Mucosa of gallbladder (tissue), 1 donor: ENCODE data around the gene ALKBH2. TPM values are rescaled to one million over a fixed set of nuclear protein-coding genes. Genes with fewer than 3 reads are reported as not detected.

Source experiments
- DNase-seq: peaks from one replicate; pipeline ENCODE4 v3.0.0-alpha.2; 2020; ENCODE audit warnings: low spot score
- total RNA-seq: library from RNA; stranded (reverse); gene quantifications from one replicate; pipeline ENCODE4 v1.2.1, GENCODE V29; 2021
- donor health status: DM: no; HTN: no; CAD: no.

ALKBH2 gene
- total RNA-seq, 1 donor from 2014 or later = 8.3 TPM

DNA sequence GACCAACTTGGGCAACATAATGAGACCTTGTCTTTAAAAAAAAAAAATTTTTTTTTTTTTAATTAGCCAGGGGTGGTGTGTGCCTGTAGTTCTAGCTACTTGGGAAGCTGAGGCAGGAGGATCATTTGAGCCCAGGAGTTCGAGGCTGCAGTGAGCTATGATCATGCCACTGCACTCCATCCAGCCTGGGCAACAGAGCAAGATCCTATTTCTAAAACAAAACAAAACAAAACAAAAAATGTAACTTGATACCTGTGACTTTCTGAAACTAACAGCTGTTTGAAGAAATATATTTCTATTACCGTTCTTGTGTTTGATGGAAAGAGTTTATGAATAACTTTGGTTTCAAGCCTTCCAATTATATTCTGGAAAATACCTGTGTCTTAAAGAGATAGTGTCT, 21.4 kb upstream of the ALKBH2 start:
- DNase-seq = no peak

DNA sequence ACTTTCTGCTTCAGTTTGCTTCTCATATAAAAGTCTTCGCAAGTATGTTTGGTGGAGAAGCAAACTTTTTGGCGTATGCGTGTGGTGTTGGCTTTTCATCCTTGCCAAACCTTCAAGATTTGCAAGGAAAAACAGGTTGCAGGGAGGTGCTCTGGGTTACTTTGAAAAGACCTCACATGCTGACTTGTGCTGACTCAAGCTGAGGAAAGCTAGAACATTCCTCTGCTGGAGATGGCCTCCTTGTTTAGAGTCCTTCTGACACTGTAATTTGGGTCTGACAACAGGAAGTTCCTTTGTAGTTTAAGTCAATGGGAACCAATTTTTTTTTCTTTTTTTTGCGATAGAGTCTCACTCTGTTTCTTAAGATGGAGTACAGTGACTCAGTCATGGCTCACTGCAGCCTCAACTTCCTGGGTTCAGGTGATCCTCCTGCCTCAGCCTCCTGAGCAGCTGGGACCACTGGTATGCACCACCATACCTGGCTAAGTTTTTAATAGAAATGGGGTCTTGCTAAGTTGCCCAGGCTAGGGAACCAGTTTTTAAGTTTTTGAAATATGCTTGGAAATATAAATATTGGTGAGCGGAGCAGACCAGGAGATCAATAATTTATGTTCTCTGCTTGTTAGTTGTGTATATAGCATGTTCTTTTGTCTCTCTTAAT, 20.5 kb upstream of the ALKBH2 start:
- no peak for DNase-seq

DNA sequence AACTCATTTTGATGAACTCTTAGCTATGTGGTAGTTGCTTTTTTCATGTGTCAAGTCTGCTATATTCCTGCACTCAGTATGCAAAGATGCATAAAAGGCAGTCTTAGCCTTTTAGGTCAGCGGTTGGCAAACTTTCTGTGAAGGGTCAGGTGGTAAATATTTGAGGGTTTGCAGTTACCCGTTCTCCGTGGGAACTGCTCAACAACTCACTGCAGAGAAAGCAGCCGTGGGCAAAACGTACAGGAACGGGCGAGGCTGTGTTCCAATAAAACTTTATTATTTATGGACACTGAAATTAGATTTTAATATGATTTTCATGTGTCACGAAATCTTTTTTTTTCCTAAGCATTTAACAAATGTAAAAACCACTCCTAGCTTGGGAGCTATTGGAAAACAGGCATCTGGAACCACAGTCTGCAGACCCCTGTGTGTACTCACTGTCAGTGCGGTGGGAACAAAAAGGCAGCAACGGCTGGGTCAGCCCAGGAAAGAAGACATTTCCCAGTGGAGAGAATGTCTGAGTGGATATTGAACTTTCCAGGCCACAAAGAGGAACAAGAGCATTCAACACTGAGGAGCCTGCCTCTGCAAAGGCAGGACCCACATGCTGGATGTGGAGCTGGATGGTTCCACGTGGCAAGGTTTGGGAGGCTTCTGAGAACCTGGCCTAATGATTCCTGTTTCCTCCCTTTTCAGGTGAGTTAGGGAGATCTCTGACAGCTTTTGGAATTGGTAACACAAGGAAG, 19.6 kb upstream of the ALKBH2 start:
- DNase-seq = no peak

- peak; percentile 93 for DNase-seq
Observed at GRCh38 chr12:109110988-109111495, 17.8 kb upstream of the ALKBH2 start.

DNA sequence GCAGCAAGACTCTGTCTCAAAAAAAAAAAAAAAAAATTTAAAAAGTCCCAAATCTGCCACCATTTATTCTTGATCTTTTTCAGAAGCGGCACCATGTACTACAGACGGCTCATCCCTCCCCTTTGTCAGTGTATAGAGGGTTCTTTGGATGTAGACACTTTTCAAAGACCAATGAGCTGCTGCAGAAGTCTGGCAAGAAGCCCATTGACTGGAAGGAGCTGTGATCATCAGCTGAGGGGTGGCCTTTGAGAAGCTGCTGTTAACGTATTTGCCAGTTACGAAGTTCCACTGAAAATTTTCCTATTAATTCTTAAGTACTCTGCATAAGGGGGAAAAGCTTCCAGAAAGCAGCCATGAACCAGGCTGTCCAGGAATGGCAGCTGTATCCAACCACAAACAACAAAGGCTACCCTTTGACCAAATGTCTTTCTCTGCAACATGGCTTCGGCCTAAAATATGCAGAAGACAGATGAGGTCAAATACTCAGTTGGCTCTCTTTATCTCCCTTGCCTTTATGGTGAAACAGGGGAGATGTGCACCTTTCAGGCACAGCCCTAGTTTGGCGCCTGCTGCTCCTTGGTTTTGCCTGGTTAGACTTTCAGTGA, 16.6 kb upstream of the ALKBH2 start:
- no peak for DNase-seq

DNA sequence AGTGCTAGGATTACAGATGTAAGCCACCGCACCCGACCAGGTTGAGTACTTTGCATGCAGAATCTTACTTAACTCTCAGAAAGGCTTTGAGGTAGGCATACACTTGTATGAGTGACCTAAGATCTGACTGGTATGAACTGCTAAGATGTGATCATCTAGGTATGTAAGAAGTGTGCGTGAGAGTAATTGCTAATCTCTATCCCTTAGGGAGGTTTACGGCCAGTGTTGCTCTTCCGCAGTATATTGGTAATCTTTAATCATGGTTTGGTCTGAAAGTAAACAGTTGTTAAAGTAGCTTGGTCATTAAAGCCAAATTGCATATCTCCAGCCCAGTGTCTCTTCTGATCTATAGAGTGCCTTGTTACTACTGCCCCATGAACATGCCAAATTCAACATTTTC, 11.9 kb upstream of the ALKBH2 start:
- DNase-seq = no peak

GRCh38 chr12:109102491-109102890, 9.2 kb upstream of the ALKBH2 start:
- no peak for DNase-seq

DNA sequence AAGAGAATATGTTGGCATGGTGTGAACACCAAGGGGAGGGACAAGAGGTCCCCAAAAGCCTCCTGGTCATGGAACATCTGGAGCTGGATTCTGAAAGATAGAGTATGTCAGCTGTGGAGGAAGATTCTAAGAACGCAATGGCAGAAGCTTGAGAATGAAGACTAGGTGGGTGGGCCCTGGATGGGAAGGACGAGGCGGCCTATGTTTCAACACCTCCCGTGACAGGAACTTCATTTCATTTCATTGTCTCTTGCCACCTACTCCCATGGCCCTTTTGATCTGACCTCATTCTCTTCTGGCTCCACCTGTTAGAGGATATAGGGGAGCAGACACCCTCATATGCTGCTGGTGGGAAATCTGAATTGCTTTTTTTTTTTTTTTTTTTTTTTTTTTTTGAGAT, 7.5 kb upstream of the ALKBH2 start:
- DNase-seq = no peak

- no peak for DNase-seq
Observed at GRCh38 chr12:109099431-109100020, 6.3 kb upstream of the ALKBH2 start.

DNA sequence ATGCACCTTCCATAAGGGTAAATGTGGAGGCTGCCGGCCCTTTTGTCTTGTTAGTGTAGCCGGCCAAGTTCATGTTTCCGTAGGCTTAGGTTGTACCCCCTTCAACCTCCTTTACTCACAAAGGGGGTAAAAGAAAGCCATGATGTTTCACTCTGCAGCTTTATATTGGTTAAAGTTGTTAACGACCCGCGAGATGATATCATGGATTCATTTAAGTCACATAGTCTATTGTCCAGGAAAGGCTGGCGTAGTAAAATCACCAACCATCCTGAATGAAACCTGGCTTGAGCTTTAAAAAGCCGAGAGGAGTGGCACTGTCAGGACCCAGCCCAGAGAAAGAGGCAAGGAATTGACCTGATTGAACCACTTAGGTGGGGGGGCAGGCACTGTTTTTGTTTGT, 5.4 kb upstream of the ALKBH2 start:
- no peak for DNase-seq

DNA sequence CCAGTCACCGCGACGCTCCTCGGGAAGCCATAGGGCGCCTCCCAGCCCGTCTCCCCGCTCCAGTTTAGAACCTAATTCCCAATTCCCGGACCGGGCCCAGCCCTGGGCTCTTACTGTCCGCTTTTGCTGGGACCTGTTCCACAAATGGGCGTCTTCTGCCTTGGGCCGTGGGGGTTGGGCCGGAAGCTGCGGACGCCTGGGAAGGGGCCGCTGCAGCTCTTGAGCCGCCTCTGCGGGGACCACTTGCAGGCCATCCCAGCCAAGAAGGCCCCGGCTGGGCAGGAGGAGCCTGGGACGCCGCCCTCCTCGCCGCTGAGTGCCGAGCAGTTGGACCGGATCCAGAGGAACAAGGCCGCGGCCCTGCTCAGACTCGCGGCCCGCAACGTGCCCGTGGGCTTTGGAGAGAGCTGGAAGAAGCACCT, 4.9 kb upstream of the ALKBH2 start:
- no peak for DNase-seq

DNA sequence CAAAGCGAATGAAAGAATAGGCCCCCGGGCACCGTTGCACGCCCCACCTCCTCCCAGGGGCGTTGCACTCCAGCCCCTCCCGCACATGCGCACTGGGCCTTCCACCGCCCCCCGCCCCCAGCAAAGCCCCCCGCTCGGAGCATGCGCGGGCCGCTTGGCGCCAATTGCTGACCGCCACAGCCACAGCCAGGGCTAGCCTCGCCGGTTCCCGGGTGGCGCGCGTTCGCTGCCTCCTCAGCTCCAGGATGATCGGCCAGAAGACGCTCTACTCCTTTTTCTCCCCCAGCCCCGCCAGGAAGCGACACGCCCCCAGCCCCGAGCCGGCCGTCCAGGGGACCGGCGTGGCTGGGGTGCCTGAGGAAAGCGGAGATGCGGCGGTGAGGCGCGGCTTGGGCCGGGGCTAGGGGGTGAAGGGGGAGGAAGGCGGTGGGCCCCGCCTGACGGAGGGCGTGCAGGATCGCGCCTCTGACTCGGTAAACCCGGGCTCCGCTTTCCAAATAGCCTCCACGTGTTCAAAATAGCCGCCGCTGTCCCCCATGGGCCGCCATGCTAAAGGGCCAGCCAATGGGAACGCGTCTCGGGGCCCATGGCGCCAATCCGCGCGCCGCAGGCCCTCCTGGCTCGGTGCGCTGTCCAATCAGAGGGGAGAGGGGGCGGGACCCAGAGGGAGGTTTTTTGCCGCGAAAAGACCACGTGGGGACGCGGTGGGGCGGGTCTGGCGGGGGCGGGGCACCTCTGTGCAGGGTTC, 4.3 kb upstream of the ALKBH2 start, which contains the start of gene UNG:
UNG (plus strand) TSS at position 163 of the 748 bp plus-strand sequence; CDS start at position 246, 83 bp downstream.
- DNase-seq = peak; percentile 98

- no peak for DNase-seq
Observed at GRCh38 chr12:109097140-109097434, 3.8 kb upstream of the ALKBH2 start.

- DNase-seq = no peak
Observed at GRCh38 chr12:109092497-109093021, 713 bp downstream of the ALKBH2 start.

DNA sequence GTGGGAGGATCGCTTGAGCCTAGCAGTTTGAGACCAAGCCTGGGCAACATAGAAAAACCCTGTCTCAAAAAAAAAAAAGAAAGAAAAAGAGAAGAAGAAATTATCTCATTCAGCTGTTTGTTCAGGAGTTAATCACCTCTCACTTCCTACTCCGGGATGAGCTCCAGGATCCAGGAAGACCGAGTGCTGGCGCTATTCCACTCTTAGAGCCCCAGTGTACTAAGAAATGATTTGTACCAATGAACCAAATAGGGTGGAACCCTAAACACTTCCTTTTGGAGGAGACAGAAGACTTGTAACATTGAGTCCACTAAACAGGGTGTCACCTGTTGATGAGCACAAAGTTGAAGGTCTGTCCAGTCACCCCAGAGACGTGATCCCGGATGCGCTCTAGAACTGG, 3.6 kb downstream of the ALKBH2 start:
- DNase-seq = no peak

- DNase-seq = no peak
Observed at GRCh38 chr12:109088818-109089217, 4.5 kb downstream of the ALKBH2 start.

GRCh38 chr12:109087250-109087649, 6.0 kb downstream of the ALKBH2 start:
- DNase-seq = no peak

GRCh38 chr12:109085590-109085989, 7.7 kb downstream of the ALKBH2 start:
- DNase-seq = no peak

- DNase-seq = no peak
Observed at GRCh38 chr12:109084425-109084824, 8.8 kb downstream of the ALKBH2 start.

GRCh38 chr12:109082751-109083150, 10.5 kb downstream of the ALKBH2 start:
- DNase-seq = no peak

DNA sequence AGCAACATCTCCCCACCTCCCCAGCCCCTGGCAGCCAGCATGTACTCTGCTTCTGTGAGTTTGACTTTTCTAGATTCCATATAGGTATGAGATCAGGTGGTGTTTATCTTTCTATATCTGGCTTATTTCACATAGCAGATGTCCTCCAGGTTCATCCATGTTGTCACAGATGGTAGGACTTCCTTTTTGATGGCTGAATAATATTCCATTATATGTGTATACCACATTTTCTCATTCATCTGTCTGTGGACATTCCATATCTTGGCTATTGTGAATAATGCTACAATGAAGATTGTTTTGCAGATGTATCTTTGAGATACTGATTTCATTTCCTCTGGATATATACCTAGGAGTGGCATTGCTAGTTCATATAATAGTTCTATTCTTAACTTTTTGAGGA, 18.4 kb downstream of the ALKBH2 start:
- no peak for DNase-seq
